HG02588 (cell line): ENCODE results near the gene PMF1.
"Not testable (repeated sequence)": the region's sequence is repeated elsewhere in the genome, so short reads cannot be mapped to it uniquely, and the experiment has no call there.

Experiments used
- ATAC-seq: cut with Tn5 transposase; IDR thresholded peaks from one replicate; pipeline ENCODE4 v1.9.1; 2021; ENCODE audit warnings: mild to moderate bottlenecking, moderate library complexity; ENCODE audit not compliant: unreplicated experiment

Gene PMF1

GRCh38 chr1:156212833-156213643 is at the start of gene PMF1:
Gene PMF1 (plus strand): TSS chr1:156213007. CDS start chr1:156213016, 9 bp downstream.
- ATAC-seq, result peak; percentile 88

- ATAC-seq, result no peak
Observed at GRCh38 chr1:156163712-156164111, 49.1 kb upstream of the PMF1 start.

- no peak for ATAC-seq
Observed at GRCh38 chr1:156164125-156164831, 48.5 kb upstream of the PMF1 start.

- no peak for ATAC-seq
Observed at GRCh38 chr1:156165083-156165482, 47.7 kb upstream of the PMF1 start.

- ATAC-seq, result no peak
Observed at GRCh38 chr1:156167536-156167935, 45.3 kb upstream of the PMF1 start.

GRCh38 chr1:156172696-156173470 is 39.9 kb upstream of the PMF1 start:
- ATAC-seq, result no peak

- no peak for ATAC-seq
Observed at GRCh38 chr1:156176610-156177210, 36.1 kb upstream of the PMF1 start.

GRCh38 chr1:156177919-156178654 is 34.7 kb upstream of the PMF1 start:
- ATAC-seq, result no peak

GRCh38 chr1:156180471-156180870 is 32.3 kb upstream of the PMF1 start:
- ATAC-seq, result no peak

GRCh38 chr1:156181391-156181924 is 31.3 kb upstream of the PMF1 start:
- ATAC-seq, result not testable (repeated sequence)

- not testable (repeated sequence) for ATAC-seq
Observed at GRCh38 chr1:156182010-156182779, 30.6 kb upstream of the PMF1 start.

- ATAC-seq, result not testable (repeated sequence)
Observed at GRCh38 chr1:156186347-156187177, 26.2 kb upstream of the PMF1 start.

GRCh38 chr1:156190265-156190664 is 22.5 kb upstream of the PMF1 start:
- not testable (repeated sequence) for ATAC-seq

GRCh38 chr1:156191292-156191964 is 21.4 kb upstream of the PMF1 start:
- no peak for ATAC-seq

GRCh38 chr1:156193208-156193487 is 19.7 kb upstream of the PMF1 start:
- ATAC-seq, result no peak

- ATAC-seq, result peak; percentile 95
Observed at GRCh38 chr1:156193488-156194299, 19.1 kb upstream of the PMF1 start, which contains the start of gene SLC25A44. Gene SLC25A44 (plus strand): TSS chr1:156194104. CDS start chr1:156199848, 5,744 bp downstream.

GRCh38 chr1:156194300-156194652 is 18.5 kb upstream of the PMF1 start:
- ATAC-seq, result peak; percentile 8
